CD4-positive, alpha-beta T cell treated with Interleukin-4 for 4 hours (primary cell): ENCODE data around the gene STPG4.
"Not testable (repeated sequence)": the region's sequence is repeated elsewhere in the genome, so short reads cannot be mapped to it uniquely, and the experiment has no call there.

Experiments
- DNase-seq: peaks from one replicate; pipeline ENCODE4 v3.0.0-alpha.2; 2020

Gene STPG4

DNA sequence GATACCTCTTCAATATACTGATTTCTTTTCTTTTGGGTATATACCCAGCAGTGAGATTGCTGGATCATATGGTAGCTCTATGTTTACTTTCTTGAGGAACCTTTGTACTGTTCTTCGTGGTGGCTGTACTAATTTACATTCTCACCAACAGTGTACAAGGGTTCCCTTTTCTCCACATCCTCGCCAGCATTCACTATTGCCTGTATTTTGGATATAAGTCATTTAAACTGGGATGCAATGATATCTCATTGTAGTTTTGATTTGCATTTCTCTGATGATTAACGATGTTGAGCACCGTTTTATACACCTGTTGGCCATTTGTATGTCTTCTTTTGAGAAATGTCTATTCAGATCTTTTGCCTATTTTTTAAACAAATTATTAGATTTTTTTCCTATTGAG is 30.4 kb downstream of the STPG4 start:
- DNase-seq = not testable (repeated sequence)

DNA sequence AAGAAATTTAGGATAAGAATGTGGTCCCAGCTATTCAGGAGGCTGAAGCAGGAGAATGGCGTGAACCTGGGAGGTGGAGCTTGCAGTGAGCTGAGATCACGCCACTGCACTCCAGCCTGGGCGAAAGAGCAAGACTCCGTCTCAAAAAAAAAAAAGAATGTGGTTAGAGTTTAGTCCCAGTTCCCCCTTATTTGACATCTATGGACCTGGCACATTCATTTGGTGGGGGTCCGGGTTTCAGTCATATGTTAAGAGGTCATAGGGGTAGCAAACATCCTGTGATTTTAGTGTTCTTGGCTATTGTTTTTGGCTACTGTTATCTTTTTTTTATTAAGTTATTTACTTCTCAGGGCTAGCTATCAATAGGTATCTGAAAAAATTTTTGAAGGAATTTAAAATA is 34.7 kb downstream of the STPG4 start:
- DNase-seq = not testable (repeated sequence)

DNA sequence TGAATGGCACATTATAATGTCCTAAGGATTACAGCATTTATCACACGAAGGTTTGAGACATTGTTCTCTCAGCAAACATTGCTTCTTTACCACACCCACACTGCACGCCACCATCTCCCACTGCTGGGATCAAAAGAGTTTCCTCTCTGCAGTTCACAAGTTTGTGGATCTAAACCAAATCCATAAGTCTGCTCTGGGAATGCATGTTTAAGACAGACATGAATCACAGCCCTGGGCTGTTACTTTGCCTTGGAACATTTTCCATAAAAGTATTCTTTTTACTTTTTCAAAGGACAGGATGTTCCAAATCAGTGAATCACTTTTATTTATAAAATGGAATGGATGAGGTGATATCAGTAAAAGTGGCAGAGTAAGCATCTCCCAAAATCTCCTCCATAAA is 36.1 kb downstream of the STPG4 start:
- no peak for DNase-seq

DNA sequence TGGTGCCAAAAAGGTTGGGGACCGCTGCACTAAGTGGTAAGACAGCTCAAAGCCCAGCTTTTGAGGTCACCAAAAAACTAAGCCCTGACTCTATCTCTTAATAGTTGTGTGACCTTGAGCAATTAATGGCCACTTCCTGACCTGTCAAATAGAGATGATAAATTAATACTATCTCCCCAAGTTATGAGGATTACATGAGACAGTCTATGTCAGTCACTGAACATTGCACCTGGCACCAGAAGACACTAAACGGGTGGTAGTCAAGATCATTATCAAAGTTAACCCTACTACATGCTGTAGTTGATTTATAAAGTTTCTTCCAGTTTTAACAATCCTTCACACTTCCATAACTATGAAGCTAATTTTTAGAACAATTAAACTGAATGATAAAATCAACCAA is 36.5 kb downstream of the STPG4 start:
- DNase-seq = no peak

DNA sequence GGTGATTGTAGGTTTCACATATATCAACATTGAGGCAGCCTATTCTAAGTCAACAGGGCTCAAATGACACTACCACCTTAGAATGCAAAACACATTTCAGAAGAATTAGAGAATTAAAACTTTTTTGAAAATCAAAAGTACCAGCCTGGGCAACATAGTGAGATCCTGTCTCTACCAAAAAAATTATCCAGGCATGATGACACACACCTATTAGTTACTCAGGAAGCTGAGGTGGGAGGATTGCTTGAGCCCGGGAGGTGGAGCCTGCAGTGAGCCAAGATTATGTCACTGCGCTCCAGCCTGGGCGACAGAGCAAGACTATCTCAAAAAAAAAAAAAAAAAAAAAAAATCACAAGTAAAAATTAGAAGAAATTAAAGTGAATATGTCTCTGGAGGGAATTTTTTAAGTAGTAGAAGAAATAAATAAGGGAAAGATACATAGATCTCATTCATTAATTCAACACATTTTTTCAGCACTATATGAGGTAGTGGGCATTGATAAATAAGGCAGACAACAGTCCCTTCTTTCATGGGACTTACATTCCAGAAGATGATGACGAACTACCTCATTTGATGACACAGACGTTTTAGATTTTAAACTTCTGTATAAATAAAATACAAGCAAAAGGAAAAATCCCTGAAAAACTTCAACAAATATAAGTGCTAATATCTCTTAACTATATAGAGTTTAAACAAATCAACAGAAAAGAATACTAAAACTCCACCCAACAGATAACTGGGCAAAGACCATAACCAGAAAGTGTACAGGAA is 42.3 kb downstream of the STPG4 start:
- DNase-seq = no peak

DNA sequence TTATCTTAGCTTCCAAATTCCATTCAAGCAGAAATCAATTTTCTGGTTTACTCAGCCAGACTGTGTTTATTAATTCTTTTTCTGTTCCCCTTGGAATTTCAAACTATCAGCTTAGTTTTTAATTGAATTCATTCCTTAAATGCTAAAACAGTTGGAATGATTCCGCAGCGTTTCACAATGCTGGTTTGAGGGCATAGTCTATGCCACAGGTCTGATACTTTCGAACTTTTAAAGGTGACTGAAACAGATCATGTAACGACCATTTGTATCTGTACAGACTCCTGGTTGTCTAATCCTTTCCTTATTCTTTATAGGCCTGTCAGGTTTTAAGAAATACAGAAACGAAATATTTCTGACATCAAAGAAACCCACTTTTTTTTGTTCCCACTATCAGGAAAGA is 45.4 kb downstream of the STPG4 start:
- no peak for DNase-seq

DNA sequence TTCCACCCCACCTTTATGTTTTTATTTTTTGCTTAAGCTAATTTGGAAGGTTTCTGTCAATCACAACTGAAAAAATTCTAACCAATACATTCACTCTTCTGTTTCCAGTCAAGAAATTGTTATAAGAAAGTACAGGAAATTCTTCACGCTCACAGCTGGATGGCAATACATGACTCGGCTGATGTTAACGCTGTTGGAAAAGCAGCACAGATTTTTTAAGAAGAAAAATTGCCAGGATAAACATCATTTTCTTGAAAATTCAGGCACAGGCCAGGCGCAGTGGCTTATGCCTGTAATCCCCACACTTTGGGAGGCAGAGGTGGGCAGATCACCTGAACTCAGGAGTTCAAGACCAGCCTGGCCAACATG is 46.1 kb downstream of the STPG4 start:
- no peak for DNase-seq

DNA sequence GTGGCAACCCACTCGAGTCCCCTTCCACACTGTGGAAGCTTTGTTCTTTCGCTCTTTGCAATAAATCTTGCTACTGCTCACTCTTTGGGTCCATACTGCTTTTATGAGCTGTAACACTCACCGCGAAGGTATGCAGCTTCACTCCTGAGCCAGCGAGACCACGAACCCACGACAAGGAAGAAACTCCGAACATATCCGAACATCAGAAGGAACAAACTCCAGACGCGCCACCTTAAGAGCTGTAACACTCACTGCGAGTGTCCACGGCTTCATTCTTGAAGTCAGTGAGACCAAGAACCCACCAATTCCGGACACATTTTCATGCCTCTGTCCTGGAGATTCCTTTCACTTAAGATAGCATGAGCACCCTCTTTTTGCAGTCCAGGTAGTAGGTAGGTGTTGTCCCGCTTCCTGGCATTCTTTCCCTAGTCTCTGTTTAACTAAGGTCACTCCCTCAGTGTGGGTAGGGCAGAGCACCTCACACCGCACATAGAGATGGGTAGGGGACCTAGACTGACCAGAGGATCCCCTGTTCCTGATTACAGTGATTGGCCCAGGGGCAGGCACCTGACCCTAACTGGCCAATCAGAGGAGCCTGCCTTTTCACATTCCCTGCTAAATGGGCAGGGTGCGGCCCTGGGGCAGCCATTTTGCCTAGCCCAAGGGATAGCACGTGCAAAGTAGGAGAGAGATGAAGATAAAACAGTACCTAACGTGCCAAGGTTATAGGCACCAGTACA is 46.7 kb downstream of the STPG4 start:
- DNase-seq = not testable (repeated sequence)

DNA sequence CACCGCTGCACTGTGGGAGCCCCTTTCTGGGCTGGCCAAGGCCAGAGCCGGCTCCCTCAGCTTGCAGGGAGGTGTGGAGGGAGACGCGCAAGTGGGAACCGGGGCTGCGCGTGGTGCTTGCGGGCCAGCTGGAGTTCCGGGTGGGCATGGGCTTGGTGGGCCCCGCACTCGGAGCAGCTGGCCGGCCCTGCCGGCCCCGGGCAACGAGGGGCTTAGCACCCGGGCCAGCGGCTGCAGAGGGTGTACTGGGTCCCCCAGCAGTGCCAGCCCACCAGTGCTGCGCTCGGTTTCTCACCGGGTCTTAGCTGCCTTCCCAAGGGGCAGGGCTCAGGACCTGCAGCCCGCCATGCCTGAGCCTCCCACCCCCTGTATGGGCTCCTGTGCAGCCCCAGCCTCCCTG is 47.9 kb downstream of the STPG4 start:
- DNase-seq = not testable (repeated sequence)

DNA sequence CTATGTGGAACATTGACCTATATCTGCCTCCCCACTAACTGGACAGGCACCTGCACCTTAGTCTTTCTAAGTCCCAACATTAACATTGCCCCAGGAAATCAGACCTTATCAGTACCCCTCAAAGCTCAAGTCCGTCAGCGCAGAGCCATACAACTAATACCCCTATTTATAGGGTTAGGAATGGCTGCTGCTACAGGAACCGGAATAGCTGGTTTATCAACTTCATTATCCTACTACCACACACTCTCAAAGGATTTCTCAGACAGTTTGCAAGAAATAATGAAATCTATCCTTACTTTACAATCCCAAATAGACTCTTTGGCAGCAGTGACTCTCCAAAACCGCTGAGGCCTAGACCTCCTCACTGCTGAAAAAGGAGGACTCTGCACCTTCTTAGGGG is 48.9 kb downstream of the STPG4 start:
- DNase-seq = not testable (repeated sequence)

DNA sequence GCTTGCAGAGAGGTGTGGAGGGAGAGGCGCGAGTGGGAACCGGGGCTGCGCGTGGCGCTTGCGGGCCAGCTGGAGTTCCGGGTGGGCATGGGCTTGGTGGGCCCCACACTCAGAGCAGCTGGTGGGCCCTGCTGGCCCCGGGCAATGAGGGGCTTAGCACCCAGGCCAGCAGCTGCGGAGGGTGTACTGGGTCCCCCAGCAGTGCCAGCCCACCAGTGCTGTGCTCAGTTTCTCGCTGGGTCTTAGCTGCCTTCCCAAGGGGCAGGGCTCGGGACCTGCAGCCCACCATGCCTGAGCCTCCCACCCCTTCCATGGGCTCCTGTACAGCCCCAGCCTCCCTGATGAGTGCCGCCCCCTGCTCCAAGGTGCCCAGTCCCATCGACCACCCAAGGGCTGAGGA is 55.4 kb downstream of the STPG4 start:
- not testable (repeated sequence) for DNase-seq

DNA sequence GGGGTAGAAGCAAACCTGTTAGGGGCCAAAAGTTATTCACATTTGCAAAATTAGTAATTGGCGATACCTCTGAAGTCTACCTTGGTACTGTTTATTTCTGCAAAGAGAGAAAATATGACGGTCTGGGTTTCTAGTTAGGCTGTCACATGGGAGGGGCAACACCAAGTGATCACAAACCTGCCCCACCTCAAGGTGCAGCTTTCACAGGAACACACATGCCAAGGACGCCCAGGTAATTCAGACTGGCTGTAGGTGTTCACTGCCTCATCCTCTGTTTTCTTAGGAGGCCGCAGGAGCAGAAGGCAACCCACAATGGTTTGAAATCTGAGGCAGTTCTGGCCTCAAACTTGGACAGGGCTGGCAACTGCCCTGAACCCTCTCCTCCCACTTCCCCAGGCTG is 56.2 kb downstream of the STPG4 start:
- no peak for DNase-seq

DNA sequence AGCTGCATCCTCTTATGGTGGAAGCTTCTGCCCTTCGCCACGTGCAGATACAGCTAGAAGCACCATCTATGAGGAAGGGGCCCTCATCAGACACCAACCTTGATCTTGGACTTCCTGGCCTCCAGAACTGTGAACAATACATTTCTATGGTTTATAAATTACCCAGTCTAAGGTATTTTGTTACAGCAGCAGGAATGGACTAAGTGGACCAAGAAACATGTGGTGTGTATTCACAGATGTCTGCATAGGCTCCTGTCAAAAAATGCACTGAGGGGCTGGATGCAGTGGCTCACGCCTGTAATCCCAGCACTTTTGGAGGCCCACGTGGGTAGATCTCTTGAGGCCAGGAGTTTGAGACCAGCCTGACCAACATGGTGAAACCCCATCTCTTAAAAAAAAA is 57.5 kb downstream of the STPG4 start:
- DNase-seq = no peak

DNA sequence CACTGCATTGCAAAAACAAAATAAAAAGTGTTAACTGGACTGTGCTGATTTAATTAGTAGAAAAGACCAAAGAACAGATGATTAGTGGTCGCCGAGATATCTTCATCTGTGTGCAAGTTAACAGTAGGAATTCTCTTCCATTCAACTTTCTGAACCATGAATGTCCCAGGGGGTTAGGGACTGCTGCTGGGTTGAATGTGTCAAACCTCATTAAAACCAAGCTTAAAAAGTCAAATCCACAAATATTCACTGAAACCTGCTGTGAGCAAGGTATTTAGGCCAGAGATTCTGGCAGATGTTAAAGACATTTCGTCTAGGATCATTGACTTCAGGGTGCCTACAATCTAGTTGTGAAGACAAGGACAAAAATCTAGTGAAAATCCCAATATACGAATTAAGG is 58.7 kb downstream of the STPG4 start:
- no peak for DNase-seq

DNA sequence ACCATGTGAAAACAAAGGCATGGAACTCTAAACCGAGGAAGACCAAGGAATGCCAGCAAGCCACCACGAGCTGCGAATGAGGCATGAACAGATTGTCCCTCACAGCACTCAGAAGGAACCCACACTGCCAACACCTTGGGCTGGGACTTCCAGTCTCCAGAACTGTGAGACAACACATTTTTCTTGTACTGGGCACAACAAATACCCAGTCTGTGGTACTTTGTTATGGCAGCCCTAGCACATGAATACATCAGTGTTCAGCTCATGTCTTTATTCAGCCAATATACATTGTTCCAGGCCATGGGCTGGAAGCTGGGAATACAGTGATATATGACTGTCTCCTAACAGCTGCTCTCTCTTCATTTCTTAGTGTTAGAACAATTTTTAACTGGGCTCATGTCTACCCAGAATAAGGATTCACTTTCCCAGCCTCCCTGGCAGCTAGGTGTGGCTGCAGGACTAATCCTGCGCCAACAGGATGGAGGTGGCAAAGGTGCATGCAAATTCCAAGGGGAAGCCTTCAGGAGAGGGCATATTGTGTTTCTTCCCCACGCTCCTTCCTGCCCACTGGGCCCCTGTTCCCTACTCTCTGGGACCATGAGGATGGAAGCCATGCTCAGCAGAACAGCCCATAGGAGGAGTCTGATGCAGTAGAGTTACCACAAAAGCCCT is 59.6 kb downstream of the STPG4 start:
- no peak for DNase-seq

DNA sequence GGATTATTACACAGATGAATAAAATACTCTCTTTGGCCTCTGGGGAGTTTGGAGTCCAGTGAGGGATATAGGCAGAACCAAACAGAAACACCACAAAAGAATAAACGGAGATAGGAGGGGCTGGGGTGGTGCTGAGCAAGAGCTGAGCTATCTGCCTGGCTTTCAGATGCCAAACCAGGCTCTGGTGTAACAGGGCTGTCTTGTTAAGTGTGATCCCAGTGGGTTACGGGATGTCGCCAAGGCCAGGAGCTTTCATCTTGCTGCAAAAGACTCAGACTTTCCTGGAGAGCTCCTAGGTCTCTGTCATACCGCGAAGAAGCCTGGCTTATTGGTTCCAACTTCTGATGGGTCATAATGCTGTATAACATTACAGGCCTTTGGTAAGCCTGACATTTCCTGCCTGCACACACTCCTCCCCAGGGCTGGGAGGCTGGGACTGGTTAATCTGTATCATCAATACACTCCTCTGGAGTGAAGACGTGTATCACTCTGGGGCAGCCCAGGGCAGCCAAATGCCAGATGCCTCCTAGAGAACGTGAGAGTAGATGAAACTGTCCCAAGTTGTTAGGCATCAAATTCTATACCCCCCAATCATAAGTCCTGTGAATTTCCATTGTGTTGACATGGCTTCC is 60.5 kb downstream of the STPG4 start:
- DNase-seq = no peak

DNA sequence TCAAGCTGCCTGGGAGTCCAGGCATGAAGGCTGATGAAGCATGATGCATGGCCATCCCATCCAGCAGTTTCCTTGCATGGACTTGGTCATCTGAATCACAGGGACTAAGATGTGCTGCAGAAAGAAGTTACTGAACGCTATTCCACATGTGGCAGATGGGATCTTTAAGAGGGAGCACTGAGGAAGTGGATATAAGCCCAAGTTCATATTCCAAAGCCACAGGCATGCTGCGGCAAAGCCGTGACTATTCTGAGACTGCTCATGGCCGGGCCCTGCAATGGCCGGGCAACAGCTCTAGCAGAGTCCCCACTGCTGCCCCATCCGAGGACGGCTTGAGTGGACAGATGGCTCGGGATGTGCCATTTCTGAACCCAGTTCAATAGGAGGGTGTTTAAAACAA is 61.5 kb downstream of the STPG4 start:
- no peak for DNase-seq

DNA sequence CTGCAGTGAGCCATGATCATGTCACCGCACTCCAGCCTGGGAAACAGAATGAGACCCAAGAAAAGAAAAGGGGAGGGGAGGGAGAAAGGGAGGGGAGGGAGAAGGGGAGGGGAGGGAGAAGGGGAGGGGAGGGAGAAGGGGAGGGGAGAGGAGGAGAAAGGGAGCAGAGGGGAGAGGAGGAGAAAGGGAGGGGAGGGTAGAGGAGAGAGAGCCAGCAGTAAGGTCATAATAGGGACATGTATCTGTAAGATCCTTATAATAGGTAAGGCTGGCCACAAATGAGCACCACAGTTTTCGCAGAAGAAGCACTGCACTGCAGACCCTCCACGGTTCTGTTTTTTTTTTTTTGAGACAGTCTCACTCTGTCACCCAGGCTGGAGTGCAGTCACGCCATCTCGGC is 62.6 kb downstream of the STPG4 start:
- DNase-seq = no peak

DNA sequence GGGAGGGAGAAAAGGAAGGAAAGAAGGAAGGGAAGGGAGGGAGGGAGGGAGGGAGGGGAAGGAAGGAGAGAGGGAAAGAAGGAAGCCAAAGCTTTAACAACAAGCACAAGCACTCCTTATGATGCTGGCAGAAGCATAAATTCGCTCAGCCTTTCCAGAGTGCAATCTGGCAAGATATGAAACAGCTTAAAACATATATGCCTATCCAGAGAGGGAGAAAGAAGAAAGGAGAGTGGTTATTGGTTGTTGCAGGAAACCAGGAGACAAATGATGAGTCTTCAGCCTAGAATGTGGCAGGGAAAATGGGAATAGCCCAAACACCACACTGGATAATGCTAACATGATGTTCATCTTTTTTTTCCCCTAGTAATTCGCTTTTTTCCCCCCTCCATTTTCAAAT is 64.0 kb downstream of the STPG4 start:
- DNase-seq = no peak

DNA sequence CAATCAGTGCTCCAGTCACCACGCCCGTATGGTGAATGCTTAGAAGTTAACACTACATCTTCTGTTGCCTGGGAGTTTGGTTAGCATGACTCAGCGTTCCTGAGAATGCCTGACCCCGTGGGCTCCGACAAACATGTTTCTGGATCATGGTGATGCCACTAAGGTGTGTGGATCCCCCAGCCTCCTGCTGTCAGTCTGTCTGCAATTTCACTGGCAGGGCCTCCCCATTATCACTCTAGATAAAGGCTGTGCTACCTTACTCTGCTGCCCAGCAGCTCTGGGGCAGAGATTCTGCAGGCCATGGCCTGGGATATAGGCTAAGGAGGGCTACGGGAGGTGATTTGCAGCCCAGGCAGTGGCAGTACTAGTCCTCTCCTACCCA is 66.0 kb downstream of the STPG4 start:
- DNase-seq = no peak

DNA sequence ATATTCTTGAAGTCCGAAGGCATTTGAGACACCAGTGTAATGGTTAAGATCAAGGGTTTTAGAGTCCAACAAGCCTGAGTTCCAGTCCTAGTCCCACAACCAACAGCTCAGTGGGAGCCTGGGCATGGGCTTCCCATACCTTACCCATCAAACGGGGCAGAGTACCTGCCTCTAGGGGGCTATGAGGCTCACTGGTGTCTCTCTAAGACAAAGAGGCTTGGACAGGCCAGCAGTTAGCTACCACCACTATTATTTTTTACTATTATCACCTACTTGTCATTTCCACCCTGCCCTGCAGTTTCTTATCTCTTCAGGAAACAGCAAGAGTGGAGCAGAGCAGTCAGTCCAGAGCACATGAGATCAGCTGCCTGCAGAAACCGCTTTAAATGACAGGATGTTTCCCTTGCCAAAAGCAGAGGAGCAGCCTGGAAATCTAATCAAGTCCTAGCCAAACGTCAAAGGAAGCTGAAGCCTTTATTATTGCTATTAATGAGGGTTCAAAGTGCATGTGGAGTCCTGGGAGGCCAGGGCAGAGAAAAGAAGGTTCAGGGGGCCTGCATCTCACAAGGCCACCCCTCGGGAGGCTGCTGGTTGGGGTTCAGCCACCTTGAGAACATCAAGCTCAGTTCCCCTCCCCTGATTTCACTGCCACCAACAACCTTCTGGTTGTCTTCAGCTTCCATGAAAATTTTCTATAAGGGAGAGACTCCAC is 66.6 kb downstream of the STPG4 start:
- DNase-seq = no peak

DNA sequence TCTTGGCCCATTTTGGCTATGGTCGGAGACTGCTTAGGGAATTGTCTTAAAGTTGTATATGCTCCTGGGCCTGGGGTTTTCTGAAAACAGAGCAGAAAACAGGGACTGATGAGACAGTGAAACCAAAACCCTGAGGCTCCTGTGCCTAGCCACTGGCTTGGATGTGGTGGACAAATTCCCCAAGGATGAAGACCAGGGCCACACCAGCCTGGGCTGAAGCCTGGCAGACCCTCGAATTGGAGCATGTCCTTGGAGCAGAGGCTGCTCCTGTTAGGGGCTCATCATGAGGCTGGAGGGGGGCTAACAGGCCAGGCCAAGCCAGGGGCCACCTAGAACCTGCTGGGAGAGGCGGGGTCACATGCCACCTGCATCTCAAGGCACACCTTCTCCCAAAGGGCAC is 68.1 kb downstream of the STPG4 start:
- no peak for DNase-seq

DNA sequence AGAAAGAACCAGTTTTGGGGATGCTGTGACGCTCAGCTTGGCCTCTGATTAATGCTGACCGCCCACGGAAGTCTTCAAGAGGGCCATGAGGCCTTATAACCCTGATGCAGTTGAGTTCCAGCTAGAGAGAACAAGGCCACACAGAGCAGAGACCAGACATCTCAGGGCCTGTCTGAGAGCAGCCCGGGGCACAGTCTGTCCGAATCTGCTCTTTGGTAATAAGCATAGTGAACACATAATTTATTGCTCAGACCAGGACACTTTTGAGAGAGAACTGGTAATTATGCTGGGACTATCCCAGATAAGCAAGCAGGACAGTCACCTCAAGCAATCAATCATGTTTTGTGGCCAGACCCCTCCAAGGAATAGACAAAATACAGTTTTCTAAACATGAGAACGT is 68.5 kb downstream of the STPG4 start:
- DNase-seq = no peak
